Activated naive CD4-positive, alpha-beta T cell treated with anti-CD3 and anti-CD28 coated beads, Interleukin-2, amount 50 U/mL, for 24 hours (primary cell): ENCODE results near the gene ADH1A.
"Not testable (repeated sequence)": the region's sequence is repeated elsewhere in the genome, so short reads cannot be mapped to it uniquely, and the experiment has no call there.

Source experiments
- H3K27ac Mint-ChIP-seq: one replicate; pipeline ENCODE4 v1.8.0; 2021; ENCODE audit warnings: mild to moderate bottlenecking, mixed read lengths
- H3K27me3 Mint-ChIP-seq: one replicate; pipeline ENCODE4 v1.8.0; 2021; ENCODE audit warnings: mixed read lengths
- H3K36me3 Mint-ChIP-seq: one replicate; pipeline ENCODE4 v1.8.0; 2021; ENCODE audit warnings: mixed read lengths
- H3K4me1 Mint-ChIP-seq: one replicate; pipeline ENCODE4 v1.8.0; 2021; ENCODE audit warnings: mixed read lengths
- H3K4me3 Mint-ChIP-seq: one replicate; pipeline ENCODE4 v1.8.0; 2021; ENCODE audit warnings: mild to moderate bottlenecking, mixed read lengths
- H3K9me3 Mint-ChIP-seq: one replicate; pipeline ENCODE4 v1.8.0; 2021; ENCODE audit warnings: mixed read lengths

Gene ADH1A

GRCh38 chr4:99290848-99291786 is at the start of gene ADH1A:
Gene ADH1A, minus strand, starts transcription at chr4:99290985. Its CDS starts 71 bp downstream, at chr4:99290914.
- Mint-ChIP-seq H3K27me3 (peaks cover 15% of the 10 kb centered on the region), H3K9me3 (peaks cover 12% of the 10 kb centered on the region), H3K4me3 (no peak within 1 kb of the TSS), H3K4me1 (no peaks in the 10 kb centered on the region), H3K27ac (no peak within 1 kb of the TSS), H3K36me3 (peaks cover 2% of the 10 kb centered on the region)

GRCh38 chr4:99339172-99339571 is 48.4 kb upstream of the ADH1A start:
- Mint-ChIP-seq H3K9me3 (no peaks in the 10 kb centered on the region), H3K4me3 (no peak overlapping the region), H3K27me3 (peaks cover 15% of the 10 kb centered on the region), H3K4me1 (no peaks in the 10 kb centered on the region), H3K27ac (no peak overlapping the region), H3K36me3 (no peaks in the 10 kb centered on the region)

GRCh38 chr4:99336553-99336952 is 45.8 kb upstream of the ADH1A start:
- Mint-ChIP-seq H3K4me3 (no peak overlapping the region), H3K4me1 (no peaks in the 10 kb centered on the region), H3K36me3 (no peaks in the 10 kb centered on the region), H3K27me3 (peaks cover 14% of the 10 kb centered on the region), H3K27ac (no peak overlapping the region), H3K9me3 (no peaks in the 10 kb centered on the region)

- H3K27ac Mint-ChIP-seq, result no peak overlapping the region
Observed at GRCh38 chr4:99334880-99335279, 44.1 kb upstream of the ADH1A start.

GRCh38 chr4:99330648-99331047 is 39.9 kb upstream of the ADH1A start:
- no peak overlapping the region for H3K27ac Mint-ChIP-seq
- H3K27me3 Mint-ChIP-seq, result peaks cover 7% of the 10 kb centered on the region
- H3K4me1 Mint-ChIP-seq, result no peaks in the 10 kb centered on the region
- no peak overlapping the region for H3K4me3 Mint-ChIP-seq
- no peaks in the 10 kb centered on the region for H3K9me3 Mint-ChIP-seq
- no peaks in the 10 kb centered on the region for H3K36me3 Mint-ChIP-seq

More at GRCh38 chr4:99334880-99335279, 44.1 kb upstream of the ADH1A start:
- H3K36me3 Mint-ChIP-seq, result no peaks in the 10 kb centered on the region
- no peak overlapping the region for H3K4me3 Mint-ChIP-seq
- no peaks in the 10 kb centered on the region for H3K9me3 Mint-ChIP-seq
- no peaks in the 10 kb centered on the region for H3K4me1 Mint-ChIP-seq
- H3K27me3 Mint-ChIP-seq, result peaks cover 12% of the 10 kb centered on the region

GRCh38 chr4:99329876-99330275 is 39.1 kb upstream of the ADH1A start:
- H3K4me1 Mint-ChIP-seq, result no peaks in the 10 kb centered on the region
- H3K36me3 Mint-ChIP-seq, result no peaks in the 10 kb centered on the region
- H3K27me3 Mint-ChIP-seq, result peaks cover 2% of the 10 kb centered on the region
- no peaks in the 10 kb centered on the region for H3K9me3 Mint-ChIP-seq
- no peak overlapping the region for H3K27ac Mint-ChIP-seq
- H3K4me3 Mint-ChIP-seq, result no peak overlapping the region

- H3K27ac Mint-ChIP-seq, result no peak overlapping the region
- peaks cover 4% of the 10 kb centered on the region for H3K27me3 Mint-ChIP-seq
- no peak overlapping the region for H3K4me3 Mint-ChIP-seq
- no peaks in the 10 kb centered on the region for H3K9me3 Mint-ChIP-seq
- H3K4me1 Mint-ChIP-seq, result no peaks in the 10 kb centered on the region
- H3K36me3 Mint-ChIP-seq, result no peaks in the 10 kb centered on the region
Observed at GRCh38 chr4:99324979-99325378, 34.2 kb upstream of the ADH1A start.

GRCh38 chr4:99324361-99324760 is 33.6 kb upstream of the ADH1A start:
- H3K9me3 Mint-ChIP-seq, result no peaks in the 10 kb centered on the region
- H3K36me3 Mint-ChIP-seq, result no peaks in the 10 kb centered on the region
- peaks cover 5% of the 10 kb centered on the region for H3K27me3 Mint-ChIP-seq
- H3K4me3 Mint-ChIP-seq, result no peak overlapping the region
- H3K4me1 Mint-ChIP-seq, result no peaks in the 10 kb centered on the region
- no peak overlapping the region for H3K27ac Mint-ChIP-seq

GRCh38 chr4:99323756-99324155 is 33.0 kb upstream of the ADH1A start:
- Mint-ChIP-seq H3K4me1 (no peaks in the 10 kb centered on the region), H3K27me3 (peaks cover 5% of the 10 kb centered on the region), H3K27ac (no peak overlapping the region), H3K9me3 (no peaks in the 10 kb centered on the region), H3K4me3 (no peak overlapping the region), H3K36me3 (no peaks in the 10 kb centered on the region)

GRCh38 chr4:99321241-99322191 is 30.7 kb upstream of the ADH1A start, which contains the start of gene ADH1B:
Gene ADH1B, minus strand, starts transcription at chr4:99321401. Its CDS starts 70 bp downstream, at chr4:99321331.
- Mint-ChIP-seq H3K4me1 (no peaks in the 10 kb centered on the region), H3K27me3 (peaks cover 3% of the 10 kb centered on the region)

GRCh38 chr4:99317811-99318210 is 27.0 kb upstream of the ADH1A start:
- not testable (repeated sequence) for H3K4me1 Mint-ChIP-seq, H3K27ac Mint-ChIP-seq, H3K36me3 Mint-ChIP-seq, H3K9me3 Mint-ChIP-seq, H3K4me3 Mint-ChIP-seq, H3K27me3 Mint-ChIP-seq

More at GRCh38 chr4:99321241-99322191, 30.7 kb upstream of the ADH1A start, which contains the start of gene ADH1B:
- Mint-ChIP-seq H3K36me3 (no peaks in the 10 kb centered on the region), H3K4me3 (no peak within 1 kb of the TSS), H3K27ac (no peak within 1 kb of the TSS), H3K9me3 (no peaks in the 10 kb centered on the region)

GRCh38 chr4:99317354-99317753 is 26.6 kb upstream of the ADH1A start:
- H3K36me3 Mint-ChIP-seq, result no peaks in the 10 kb centered on the region
- H3K4me1 Mint-ChIP-seq, result no peaks in the 10 kb centered on the region
- H3K9me3 Mint-ChIP-seq, result no peaks in the 10 kb centered on the region
- H3K27ac Mint-ChIP-seq, result no peak overlapping the region
- H3K4me3 Mint-ChIP-seq, result no peak overlapping the region
- H3K27me3 Mint-ChIP-seq, result peaks cover 6% of the 10 kb centered on the region

GRCh38 chr4:99315839-99316238 is 25.1 kb upstream of the ADH1A start:
- Mint-ChIP-seq H3K27ac (no peak overlapping the region), H3K4me3 (no peak overlapping the region), H3K9me3 (no peaks in the 10 kb centered on the region), H3K36me3 (no peaks in the 10 kb centered on the region), H3K4me1 (no peaks in the 10 kb centered on the region), H3K27me3 (peaks cover 8% of the 10 kb centered on the region)

GRCh38 chr4:99314211-99314610 is 23.4 kb upstream of the ADH1A start:
- Mint-ChIP-seq H3K27ac (no peak overlapping the region), H3K36me3 (no peaks in the 10 kb centered on the region), H3K4me1 (no peaks in the 10 kb centered on the region), H3K27me3 (peaks cover 5% of the 10 kb centered on the region), H3K4me3 (no peak overlapping the region), H3K9me3 (no peaks in the 10 kb centered on the region)

- no peak overlapping the region for H3K27ac Mint-ChIP-seq
Observed at GRCh38 chr4:99310389-99310788, 19.6 kb upstream of the ADH1A start.

More at GRCh38 chr4:99310389-99310788, 19.6 kb upstream of the ADH1A start:
- peaks cover 8% of the 10 kb centered on the region for H3K27me3 Mint-ChIP-seq
- no peaks in the 10 kb centered on the region for H3K36me3 Mint-ChIP-seq
- H3K4me3 Mint-ChIP-seq, result no peak overlapping the region
- no peaks in the 10 kb centered on the region for H3K4me1 Mint-ChIP-seq
- no peaks in the 10 kb centered on the region for H3K9me3 Mint-ChIP-seq
